NCI-H146 treated with DMSO at 0.1 percent for 48 hours (cell line): ENCODE measurements around the gene CFAP99.

ENCODE experiments used
- DNase-seq: peaks from one replicate; lab custom pipeline; 2025; ENCODE audit not compliant: unreplicated experiment; lab: John Stamatoyannopoulos, UW

CFAP99 gene

DNA sequence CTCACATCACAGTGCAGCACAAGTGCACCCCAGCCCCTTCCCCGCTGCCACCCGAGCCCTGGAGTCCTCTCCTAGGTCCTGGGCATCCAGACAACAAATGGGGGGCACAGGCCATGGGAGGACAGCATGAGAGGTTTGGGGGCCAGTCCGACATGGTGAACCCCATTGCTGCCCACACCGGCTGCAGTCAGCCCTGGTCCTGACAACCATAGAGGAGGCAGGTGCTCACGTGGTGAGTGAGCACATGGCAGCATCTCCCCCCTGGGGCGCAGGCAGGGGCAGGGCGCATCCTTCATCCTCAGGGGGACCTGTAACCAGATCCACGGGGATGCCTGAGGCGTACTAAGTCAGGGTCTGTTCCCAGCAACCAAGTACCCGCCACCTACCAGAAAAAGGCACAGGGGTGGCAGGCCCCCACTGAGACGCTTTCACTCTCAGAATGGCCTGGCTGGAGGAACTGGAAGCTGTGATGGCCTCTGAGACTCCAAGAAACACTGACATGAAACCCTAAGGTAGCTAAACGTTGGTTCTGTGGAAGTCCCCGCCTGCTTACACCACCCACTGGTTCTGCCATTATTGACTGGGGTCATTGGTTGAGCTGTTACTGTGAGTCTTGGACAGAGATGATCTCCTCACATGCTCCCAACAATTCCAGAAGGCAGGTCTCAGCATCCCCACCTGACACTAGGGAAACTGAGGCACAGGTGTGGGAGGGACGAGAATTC is 6.8 kb upstream of the CFAP99 start:
- no peak for DNase-seq

GRCh38 chr4:2412534-2412884 is 6.2 kb upstream of the CFAP99 start:
- no peak for DNase-seq

GRCh38 chr4:2412885-2413716 is 5.7 kb upstream of the CFAP99 start:
- DNase-seq, result peak; percentile 73

- DNase-seq, result no peak
These were observed 4.7 kb upstream of the CFAP99 start for GRCh38 chr4:2413821-2414610.

DNA sequence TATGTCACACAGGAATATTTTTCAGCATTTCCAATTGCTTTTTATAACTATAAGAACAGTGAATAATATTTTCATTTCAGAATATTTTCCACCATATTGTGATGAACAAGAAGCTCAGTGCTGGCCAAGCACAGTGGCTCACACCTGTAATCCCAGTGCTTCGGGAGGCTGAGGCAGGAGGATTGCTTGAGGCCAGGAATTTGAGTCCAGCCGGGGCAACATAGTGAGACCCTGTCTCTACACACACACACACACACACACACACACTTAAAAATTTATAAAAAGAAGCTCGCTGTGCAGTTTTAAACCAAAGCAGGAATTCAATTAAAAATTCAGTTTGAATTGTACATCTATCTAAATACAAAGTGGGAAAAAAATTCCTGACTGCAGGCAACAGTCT is 3.5 kb upstream of the CFAP99 start:
- no peak for DNase-seq

GRCh38 chr4:2415881-2416563 is 2.7 kb upstream of the CFAP99 start:
- no peak for DNase-seq

DNA sequence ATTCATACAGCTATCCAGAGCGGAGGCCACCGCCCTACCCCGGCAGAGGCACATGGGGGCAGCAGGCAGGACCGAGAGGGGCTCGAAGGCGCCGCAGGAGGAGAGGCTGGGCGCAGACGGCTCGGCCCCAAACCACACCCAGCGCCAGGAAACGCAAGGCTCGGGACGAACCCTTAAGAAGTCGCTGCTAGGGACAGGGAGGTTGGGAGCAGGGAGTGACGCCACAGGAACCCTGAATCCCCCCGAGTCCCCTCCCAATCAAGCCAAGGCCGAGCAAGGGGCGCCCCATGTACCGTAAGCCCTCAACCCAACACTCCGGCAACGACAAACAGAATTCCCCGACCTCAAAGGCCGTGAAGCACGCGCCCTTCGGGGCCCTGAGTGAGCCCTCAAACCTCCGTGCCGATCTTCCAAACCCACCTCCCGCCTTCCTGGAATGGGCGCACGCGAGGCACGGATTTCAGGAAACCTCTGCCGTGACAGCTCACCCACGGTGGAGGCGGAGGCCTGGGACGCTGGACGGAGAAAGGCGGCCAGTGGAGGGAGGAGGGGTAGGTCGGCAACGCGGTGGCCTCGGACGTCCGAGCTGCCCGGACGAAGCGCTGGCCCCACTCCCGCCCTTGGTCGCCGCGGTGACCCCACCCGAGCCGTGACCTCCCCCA is 2.1 kb upstream of the CFAP99 start:
- no peak for DNase-seq

GRCh38 chr4:2417226-2417764 is 1.5 kb upstream of the CFAP99 start:
- DNase-seq, result no peak

- peak; percentile 64 for DNase-seq
These were observed 748 bp upstream of the CFAP99 start, which contains the start of gene ZFYVE28 for GRCh38 chr4:2417765-2418649. Gene ZFYVE28 (minus strand): TSS chr4:2418645. CDS start chr4:2418323, 322 bp downstream.

DNA sequence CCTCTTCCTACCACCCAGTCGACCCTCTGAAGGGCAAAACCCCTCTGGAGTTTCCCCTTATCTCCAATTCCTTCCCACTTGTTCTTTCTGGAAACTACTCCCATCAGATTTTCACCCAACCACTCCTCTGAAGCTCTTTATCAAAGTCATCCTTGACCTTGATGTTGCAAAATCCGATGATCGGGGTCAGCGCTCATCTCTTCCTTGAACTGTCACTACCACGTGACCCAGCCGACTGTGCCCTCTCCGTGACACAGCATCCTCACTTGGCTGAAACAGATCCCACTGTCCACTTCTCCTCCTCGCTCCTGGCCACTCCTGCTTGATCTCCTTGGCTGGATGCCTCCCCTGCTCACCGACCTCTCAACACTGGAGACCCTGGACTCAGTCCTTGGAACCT is 1.1 kb downstream of the CFAP99 start:
- DNase-seq, result no peak

GRCh38 chr4:2421928-2422327 is 3.2 kb downstream of the CFAP99 start:
- DNase-seq, result no peak

- no peak for DNase-seq
These were observed 4.3 kb downstream of the CFAP99 start for GRCh38 chr4:2423066-2423465.

DNA sequence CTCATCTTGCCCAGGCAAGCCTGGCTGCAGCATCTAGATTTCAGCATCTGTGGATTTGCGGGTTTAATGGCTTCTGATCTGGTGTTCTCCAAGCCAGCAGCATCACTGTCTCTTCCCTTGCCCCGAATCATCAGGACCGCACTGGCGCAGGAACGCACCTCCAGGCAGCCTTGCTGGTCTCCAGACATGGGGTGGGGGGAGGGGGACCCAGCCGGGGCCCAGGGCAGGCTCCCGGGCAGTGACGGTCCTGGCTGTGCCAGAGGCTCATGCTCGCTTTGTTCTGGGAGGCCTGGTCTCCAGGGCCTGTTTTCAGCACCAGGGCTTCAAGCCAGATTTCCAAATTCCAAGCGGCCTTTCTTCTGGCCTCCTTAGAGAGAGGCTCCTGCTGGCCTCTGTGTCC is 4.9 kb downstream of the CFAP99 start:
- no peak for DNase-seq

DNA sequence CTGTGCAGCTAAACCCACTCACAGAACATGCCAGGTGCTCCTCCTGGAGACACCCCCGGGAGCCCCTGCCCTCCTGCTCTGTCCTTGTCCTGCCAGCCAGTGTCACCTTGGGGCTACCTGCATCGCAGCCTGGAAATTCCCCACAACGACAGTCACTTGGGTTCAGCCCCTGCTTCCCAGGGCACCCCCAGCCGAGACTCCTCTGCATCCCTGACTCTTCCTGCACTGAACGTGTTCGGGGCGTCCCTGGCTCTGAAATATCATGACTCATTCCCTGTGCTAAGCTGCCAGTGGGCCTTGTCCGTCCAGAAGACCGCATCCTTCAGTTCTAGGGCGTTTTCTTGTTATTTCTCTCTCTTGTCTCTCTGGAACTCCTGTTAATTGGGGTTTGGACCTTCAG is 5.8 kb downstream of the CFAP99 start:
- DNase-seq, result no peak

- no peak for DNase-seq
These were observed 6.8 kb downstream of the CFAP99 start for GRCh38 chr4:2425386-2426068.

DNA sequence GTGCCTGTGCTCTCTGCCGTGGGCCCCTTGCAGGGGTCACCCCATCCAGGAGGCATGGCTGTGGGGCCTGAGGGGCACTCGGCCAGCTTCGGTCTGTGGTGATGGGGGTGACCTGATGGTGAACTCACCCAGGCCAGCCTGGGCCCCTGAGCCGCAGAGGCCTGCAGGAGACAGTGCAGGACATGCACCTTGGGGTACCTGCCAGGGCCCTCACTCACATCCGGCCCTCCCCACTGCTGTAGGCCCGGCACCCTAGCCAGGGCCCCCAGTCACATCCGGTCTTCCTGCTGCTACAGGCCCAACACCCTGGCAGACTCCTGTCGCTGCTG is 7.3 kb downstream of the CFAP99 start:
- no peak for DNase-seq

DNA sequence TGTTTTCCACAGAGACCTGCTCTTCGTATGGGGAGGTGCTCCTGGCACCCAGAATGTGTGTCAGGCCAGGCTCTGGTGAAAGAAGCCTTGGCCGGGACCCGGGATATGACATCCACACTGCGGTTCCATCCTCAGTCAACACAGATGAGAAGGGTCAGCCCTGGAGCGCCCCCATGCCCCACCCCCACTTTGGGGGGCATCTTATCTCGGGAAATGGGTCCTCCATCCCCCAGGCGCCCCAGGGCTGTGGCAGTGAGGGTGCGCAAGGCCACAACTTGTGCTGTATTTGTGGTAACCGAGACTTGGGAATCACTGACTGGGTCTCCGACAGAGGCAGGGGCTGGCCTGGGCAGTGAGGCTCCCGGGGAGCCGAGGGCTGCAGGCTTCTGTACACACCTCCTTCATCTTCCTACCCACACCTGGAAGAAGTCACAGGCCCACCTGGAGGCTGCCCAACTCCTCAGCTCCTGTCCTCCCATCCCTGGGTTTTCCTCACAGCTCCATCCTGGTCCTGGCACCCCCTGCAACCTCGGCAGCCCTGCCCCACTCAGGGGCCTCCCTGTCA is 8.0 kb downstream of the CFAP99 start:
- DNase-seq, result no peak
